ENCODE results near the gene C1orf210.
A peak's percentile ranks its signal among the peaks of the same experiment; 100 is the strongest.

Gene C1orf210

DNA sequence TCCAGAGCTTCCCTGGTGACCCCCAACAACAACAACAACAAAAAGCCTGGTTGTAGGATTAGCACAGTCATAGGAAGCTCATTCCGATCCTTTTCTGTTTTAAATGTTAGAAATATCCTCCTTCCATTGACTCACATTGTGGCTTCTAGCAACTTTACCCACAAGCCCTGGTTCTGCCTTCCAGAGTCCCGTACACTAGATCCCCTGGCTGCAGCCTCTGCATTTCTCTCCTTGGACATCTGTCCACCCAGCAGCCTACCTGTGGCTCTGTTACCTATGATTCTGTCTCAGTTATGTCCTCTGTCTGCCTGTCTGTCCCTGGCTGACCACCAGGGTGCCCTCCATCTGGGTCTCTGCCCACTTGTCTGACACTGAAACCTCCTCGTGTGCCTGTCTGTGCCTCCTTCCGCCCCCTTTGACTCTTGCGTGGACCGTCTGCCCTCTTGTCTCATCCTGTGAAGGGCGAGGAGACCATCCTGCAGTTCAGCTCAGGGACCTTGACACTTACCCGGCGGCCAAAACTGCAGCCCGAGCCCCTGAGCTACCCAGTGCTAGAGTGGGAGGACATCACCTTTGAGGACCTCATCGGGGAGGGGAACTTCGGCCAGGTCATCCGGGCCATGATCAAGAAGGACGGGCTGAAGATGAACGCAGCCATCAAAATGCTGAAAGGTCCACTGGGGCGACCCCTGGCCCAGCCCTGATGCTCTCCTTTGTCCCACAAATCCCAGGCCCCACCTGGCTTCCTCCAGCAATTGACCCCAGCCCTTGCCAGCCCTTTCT is 31.5 kb upstream of the C1orf210 start:
- DNase-seq (ENCODE audit: low read depth) = no peak
- peak; percentile 30 for TF ChIP-seq CTCF (conservative IDR thresholded peaks at IDR 0.05; ENCODE audit: low read depth, low read length)
- H3K4me3 ChIP-seq (ENCODE audit: low read depth, low read length) = no peak overlapping the region

- H3K4me3 ChIP-seq (ENCODE audit: low read depth, low read length) = no peak overlapping the region
- peak; percentile 30 for DNase-seq (ENCODE audit: low read depth)
- TF ChIP-seq CTCF (conservative IDR thresholded peaks at IDR 0.05; ENCODE audit: low read depth, low read length) = no peak
Observed at GRCh38 chr1:43315963-43316737, 30.8 kb upstream of the C1orf210 start.

- TF ChIP-seq CTCF (conservative IDR thresholded peaks at IDR 0.05; ENCODE audit: low read depth, low read length) = no peak
- H3K4me3 ChIP-seq (ENCODE audit: low read depth, low read length) = no peak overlapping the region
- DNase-seq (ENCODE audit: low read depth) = no peak
Observed at GRCh38 chr1:43315481-43315880, 30.1 kb upstream of the C1orf210 start.

- H3K4me3 ChIP-seq (ENCODE audit: low read depth, low read length) = no peak overlapping the region
- no peak for DNase-seq (ENCODE audit: low read depth)
- TF ChIP-seq CTCF (conservative IDR thresholded peaks at IDR 0.05; ENCODE audit: low read depth, low read length) = no peak
Observed at GRCh38 chr1:43314233-43314632, 28.9 kb upstream of the C1orf210 start.

GRCh38 chr1:43313771-43314170 is 28.4 kb upstream of the C1orf210 start:
- H3K4me3 ChIP-seq (ENCODE audit: low read depth, low read length) = no peak overlapping the region
- no peak for DNase-seq (ENCODE audit: low read depth)
- no peak for TF ChIP-seq CTCF (conservative IDR thresholded peaks at IDR 0.05; ENCODE audit: low read depth, low read length)

DNA sequence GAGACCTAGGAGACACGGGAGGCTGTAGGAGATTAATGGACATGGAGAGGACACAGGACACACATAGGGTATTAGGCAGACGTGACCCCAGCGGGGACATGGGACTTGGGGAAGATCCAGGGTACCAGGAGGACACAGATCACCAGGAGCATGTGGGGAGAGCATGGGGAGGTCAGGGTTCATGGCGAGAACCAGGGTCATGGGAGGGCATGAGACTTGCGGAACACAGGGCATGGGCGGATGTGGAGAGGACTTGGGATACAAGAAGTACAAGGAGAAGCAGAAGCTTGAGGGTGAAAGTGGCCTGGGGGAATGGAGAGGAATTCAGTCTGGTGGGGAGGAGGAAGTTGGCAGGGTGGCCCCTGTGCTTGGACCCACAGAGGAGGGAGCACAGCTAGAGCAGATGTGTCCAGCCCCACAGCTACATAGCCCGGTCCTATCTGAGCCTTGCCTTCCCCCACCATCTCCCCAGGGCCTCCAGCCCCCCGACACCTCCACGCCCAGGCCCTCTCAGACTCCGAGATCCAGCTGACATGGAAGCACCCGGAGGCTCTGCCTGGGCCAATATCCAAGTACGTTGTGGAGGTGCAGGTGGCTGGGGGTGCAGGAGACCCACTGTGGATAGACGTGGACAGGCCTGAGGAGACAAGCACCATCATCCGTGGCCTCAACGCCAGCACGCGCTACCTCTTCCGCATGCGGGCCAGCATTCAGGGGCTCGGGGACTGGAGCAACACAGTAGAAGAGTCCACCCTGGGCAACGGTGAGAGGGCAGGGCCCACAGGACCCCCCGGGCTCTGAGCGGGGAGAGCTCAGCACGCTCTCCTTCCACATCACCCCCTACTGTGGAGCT is 27.5 kb upstream of the C1orf210 start:
- no peak for DNase-seq (ENCODE audit: low read depth)
- no peak for TF ChIP-seq CTCF (conservative IDR thresholded peaks at IDR 0.05; ENCODE audit: low read depth, low read length)

More for the DNA sequence above, 27.5 kb upstream of the C1orf210 start:
- no peak overlapping the region for H3K4me3 ChIP-seq (ENCODE audit: low read depth, low read length)

Measured in choroid plexus epithelial cell (primary cell).